Subcutaneous abdominal adipose tissue (tissue), 5 donors: ENCODE data around the gene ZBED2.
"Not testable (repeated sequence)": the region's sequence is repeated elsewhere in the genome, so short reads cannot be mapped to it uniquely, and the experiment has no call there.

Experiments
- H3K27ac ChIP-seq: one replicate; pipeline ENCODE4 v1.7.0; 2013; ENCODE audit warnings: low read depth, mild to moderate bottlenecking, inconsistent platforms, low read length, moderate library complexity
- H3K27me3 ChIP-seq, 5 donors: one replicate each; pipeline ENCODE4 v1.7.0; 2013; ENCODE audit warnings: low read length in 5 of 5, inconsistent platforms in 1 of 5; ENCODE audit not compliant: control insufficient read depth in 5 of 5, insufficient read depth in 4 of 5
- H3K36me3 ChIP-seq, 5 donors: one replicate each; pipeline ENCODE4 v1.7.0; 2013; ENCODE audit warnings: low read length in 5 of 5; ENCODE audit not compliant: control insufficient read depth in 5 of 5, insufficient read depth in 5 of 5
- H3K4me1 ChIP-seq, 5 donors: one replicate each; pipeline ENCODE4 v1.7.0; 2013; ENCODE audit warnings: low read length in 5 of 5, mild to moderate bottlenecking in 3 of 5, moderate library complexity in 1 of 5; ENCODE audit not compliant: control insufficient read depth in 5 of 5, insufficient read depth in 5 of 5
- H3K4me3 ChIP-seq, 5 donors: one replicate each; pipeline ENCODE4 v1.7.0; 2013; ENCODE audit warnings: low read length in 5 of 5, low read depth in 1 of 5
- H3K9ac ChIP-seq, 5 donors: one replicate each; pipeline ENCODE4 v1.7.0; 2013; ENCODE audit warnings: low read length in 5 of 5, mild to moderate bottlenecking in 4 of 5, moderate library complexity in 3 of 5
- H3K9me3 ChIP-seq, 5 donors: one replicate each; pipeline ENCODE4 v1.7.0; 2013; ENCODE audit warnings: low read length in 5 of 5; ENCODE audit not compliant: control insufficient read depth in 5 of 5
- donor health status: healthy.
- donor health status: healthy.
- donor health status: healthy.
- donor health status: healthy.
- donor health status: healthy.

Gene ZBED2

DNA sequence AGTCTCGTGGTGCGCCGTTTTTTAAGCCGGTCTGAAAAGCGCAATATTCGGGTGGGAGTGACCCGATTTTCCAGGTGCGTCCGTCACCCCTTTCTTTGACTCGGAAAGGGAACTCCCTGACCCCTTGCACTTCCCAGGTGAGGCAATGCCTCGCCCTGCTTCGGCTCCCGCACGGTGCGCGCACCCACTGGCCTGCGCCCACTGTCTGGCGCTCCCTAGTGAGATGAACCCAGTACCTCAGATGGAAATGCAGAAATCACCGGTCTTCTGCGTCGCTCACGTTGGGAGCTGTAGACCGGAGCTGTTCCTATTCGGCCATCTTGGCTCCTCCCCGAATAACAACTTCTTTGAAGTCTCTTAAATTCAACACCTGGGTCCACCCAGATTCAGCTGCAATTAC lies 33.2 kb downstream of the ZBED2 start:
- not testable (repeated sequence) for H3K9ac ChIP-seq, H3K4me1 ChIP-seq, H3K9me3 ChIP-seq, H3K4me3 ChIP-seq, H3K27ac ChIP-seq, H3K27me3 ChIP-seq, H3K36me3 ChIP-seq

DNA sequence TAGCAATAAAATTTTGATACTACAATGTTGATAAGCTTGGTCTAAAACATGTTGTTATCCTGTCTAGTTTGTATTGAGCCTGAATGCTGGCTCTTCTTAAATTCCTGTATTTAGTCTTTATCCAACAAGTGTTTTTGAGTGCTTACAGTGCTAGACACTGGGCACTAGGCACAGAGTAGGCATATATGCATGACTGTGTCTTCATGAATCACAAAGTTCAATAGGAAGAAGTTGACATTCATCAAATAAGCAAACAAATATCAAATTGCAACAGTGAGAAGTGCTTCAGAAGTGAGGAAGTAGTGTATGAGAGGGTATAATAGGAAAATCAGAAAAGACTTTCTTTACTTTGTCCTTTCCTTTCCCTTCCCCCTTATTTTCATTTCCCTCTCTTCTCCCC lies 46.4 kb downstream of the ZBED2 start:
- H3K4me3 ChIP-seq: no peak overlapping the region

DNA sequence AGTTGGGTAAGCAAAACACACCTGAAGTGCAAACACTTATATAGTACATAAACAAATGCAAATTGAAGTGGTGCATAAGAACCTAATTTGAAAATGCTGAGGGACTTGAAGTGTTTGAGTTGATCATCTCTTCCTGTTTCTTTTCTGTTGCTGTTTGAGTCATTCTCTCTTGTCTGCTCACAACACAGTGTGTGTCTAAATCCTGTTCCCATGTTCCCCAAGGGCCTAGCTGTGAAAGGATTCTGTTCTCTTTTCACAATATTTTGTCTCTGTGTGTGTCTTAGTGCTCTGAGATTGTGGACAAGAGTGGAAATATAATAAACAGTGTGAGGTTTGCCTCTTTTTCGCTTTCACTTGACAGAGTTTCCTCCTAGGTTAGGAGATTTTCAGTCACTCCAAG lies 47.1 kb downstream of the ZBED2 start:
- no peak overlapping the region for H3K4me3 ChIP-seq
- no peak overlapping the region for H3K27ac ChIP-seq

More for the DNA sequence above, 46.4 kb downstream of the ZBED2 start:
- no peaks in the 10 kb centered on the region for H3K27me3 ChIP-seq
- no peak overlapping the region for H3K9ac ChIP-seq
- peaks cover 0 to 3% (median 0%) of the 10 kb centered on the region in 5 donors for H3K4me1 ChIP-seq
- no peaks in the 10 kb centered on the region for H3K9me3 ChIP-seq
- no peak overlapping the region for H3K27ac ChIP-seq
- no peaks in the 10 kb centered on the region for H3K36me3 ChIP-seq

DNA sequence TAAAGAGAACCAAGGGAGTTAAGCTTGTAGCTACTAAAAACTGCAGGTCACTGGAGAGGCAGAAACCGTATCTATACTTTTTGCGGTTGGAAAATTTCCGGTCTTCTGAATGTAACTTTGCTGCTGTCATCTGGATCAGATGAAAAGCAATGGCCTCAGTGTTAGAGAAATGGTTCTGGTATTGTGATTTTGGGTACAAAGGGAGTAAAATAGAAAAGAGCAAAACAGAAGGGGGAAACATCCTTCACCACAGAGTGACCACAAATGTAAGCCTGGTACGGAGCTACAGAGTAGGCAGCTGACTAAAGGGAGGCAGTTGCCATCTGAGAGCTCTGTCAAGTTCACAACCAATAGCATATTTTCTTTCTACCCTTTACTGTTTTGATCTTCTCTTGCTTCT lies 47.5 kb downstream of the ZBED2 start:
- Histone ChIP-seq H3K36me3 (no peaks in the 10 kb centered on the region), H3K9me3 (no peaks in the 10 kb centered on the region), H3K4me3 (no peak overlapping the region), H3K4me1 (peaks cover 0 to 3% (median 0%) of the 10 kb centered on the region in 5 donors), H3K27me3 (no peaks in the 10 kb centered on the region), H3K9ac (no peak overlapping the region), H3K27ac (no peak overlapping the region)

More for the DNA sequence above, 47.1 kb downstream of the ZBED2 start:
- Histone ChIP-seq H3K27me3 (no peaks in the 10 kb centered on the region), H3K36me3 (no peaks in the 10 kb centered on the region), H3K9me3 (no peaks in the 10 kb centered on the region), H3K4me1 (peaks cover 0 to 3% (median 0%) of the 10 kb centered on the region in 5 donors), H3K9ac (no peak overlapping the region)

DNA sequence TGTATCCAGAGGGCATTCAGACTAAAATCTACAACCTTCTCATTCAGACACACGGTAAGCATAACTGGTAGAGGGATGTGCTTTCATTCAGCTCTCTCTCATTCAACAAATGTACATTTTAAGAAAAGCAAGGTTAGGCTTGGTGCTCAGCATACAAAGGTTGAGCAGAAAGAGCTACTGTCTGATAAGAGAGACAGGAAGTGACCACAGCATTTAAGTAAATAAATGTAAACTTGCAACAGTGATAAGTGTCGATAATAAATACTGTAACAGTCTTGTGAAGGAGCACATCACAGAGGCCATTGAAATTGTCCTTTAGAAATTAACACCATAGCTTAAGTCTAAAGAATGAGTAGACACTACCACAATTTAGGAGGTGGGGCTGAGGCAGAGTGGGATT lies 49.8 kb downstream of the ZBED2 start:
- no peaks in the 10 kb centered on the region for H3K36me3 ChIP-seq
- H3K4me3 ChIP-seq: no peak overlapping the region
- H3K27me3 ChIP-seq: no peaks in the 10 kb centered on the region
- H3K9ac ChIP-seq: no peak overlapping the region
- no peak overlapping the region for H3K27ac ChIP-seq
- H3K9me3 ChIP-seq: no peaks in the 10 kb centered on the region
- peaks cover 0 to 3% (median 0%) of the 10 kb centered on the region in 5 donors for H3K4me1 ChIP-seq
